GM12878 (cell line): ENCODE results near the gene FRMPD2. TPM values are rescaled to one million over a fixed set of nuclear protein-coding genes. Genes with fewer than 3 reads are reported as not detected.

Experiments
- ATAC-seq: fragments of 200-7000 bp; cut with Tn5 transposase; 3 replicates; pipeline ENCODE4 v1.9.1; 2020; ENCODE audit warnings: mild to moderate bottlenecking, moderate library complexity
- BruUV-seq: library from RNA; stranded (reverse); fragments of 400-500 nt; replicated peaks from 2 replicates; lab custom pipeline; 2021; lab: Mats Ljungman, UMichigan
- CTCF ChIA-PET: fragments of 300-600 bp; sonication (Branson Sonifier 250); formaldehyde crosslinking; extraction: SDS; loops from one replicate; lab custom pipeline; 2021; ENCODE audit warnings: inconsistent platforms; lab: Yijun Ruan, JAX
- POLR2A ChIA-PET: fragments of 350-600 bp; formaldehyde crosslinking; extraction: SDS; loops from one replicate; lab custom pipeline; 2021; ENCODE audit warnings: inconsistent platforms; lab: Charles Lee
- RAD21 ChIA-PET: fragments of 300-600 bp; sonication (Branson Sonifier 250); formaldehyde crosslinking; loops from one replicate; lab custom pipeline; 2023; ENCODE audit warnings: antibody characterized with exemption; ENCODE audit not compliant: unreplicated experiment; lab: Charles Lee
- SMC1A ChIA-PET: fragments of 300-600 bp; sonication (Branson Sonifier 250); formaldehyde crosslinking; loops from one replicate; lab custom pipeline; 2023; ENCODE audit not compliant: unreplicated experiment, uncharacterized antibody; lab: Charles Lee
- DNase-seq: peaks from one replicate; pipeline ENCODE4 v3.0.0-alpha.2; 2011; ENCODE audit warnings: low read depth, low spot score
- FAIRE-seq: peaks from 3 replicates; lab custom pipeline; 2011; peaks lifted over from hg19 to GRCh38; lab: Jason Lieb, UNC
- H2AFZ ChIP-seq: 2 replicates; pipeline ENCODE4 v1.6.0; 2011; ENCODE audit warnings: low read depth, low read length, control low read depth; ENCODE audit not compliant: control insufficient read depth
- H3K27ac ChIP-seq: 2 replicates; pipeline ENCODE4 v1.5.1; 2011; ENCODE audit warnings: control low read depth; ENCODE audit not compliant: control insufficient read depth, insufficient read depth
- H3K27me3 ChIP-seq, 2 experiments: replicated peaks in 1 of 2; 2 replicates each; pipeline versions ENCODE4 v1.6.0 to v1.6.1; 2011; ENCODE audit warnings: low read length in 1 of 2; ENCODE audit not compliant: control insufficient read depth in 2 of 2, insufficient read depth in 2 of 2
- H3K36me3 ChIP-seq, 2 experiments: 2 replicates each; pipeline ENCODE4 v1.5.1; 2011; ENCODE audit warnings: low read length in 1 of 2; ENCODE audit not compliant: control insufficient read depth in 2 of 2, insufficient read depth in 2 of 2
- H3K4me1 ChIP-seq: 2 replicates; pipeline ENCODE4 v1.6.1; 2011; ENCODE audit warnings: mild to moderate bottlenecking, low read length, moderate library complexity, mixed read lengths; ENCODE audit not compliant: control insufficient read depth, insufficient read depth
- H3K4me2 ChIP-seq: 2 replicates; pipeline ENCODE4 v1.6.0; 2011; ENCODE audit warnings: control low read depth; ENCODE audit not compliant: control insufficient read depth, insufficient read depth
- H3K4me3 ChIP-seq: fragments of 200-600 bp; sonication (generic); 2 replicates; pipeline ENCODE4 v1.5.1; 2016
- H3K79me2 ChIP-seq: 2 replicates; pipeline ENCODE4 v1.6.0; 2011; ENCODE audit warnings: low read length; ENCODE audit not compliant: control insufficient read depth, insufficient read depth
- H3K9ac ChIP-seq: 2 replicates; pipeline ENCODE4 v1.8.0; 2011; ENCODE audit warnings: low read length, control low read depth, mixed read lengths; ENCODE audit not compliant: control insufficient read depth, insufficient read depth
- H3K9me3 ChIP-seq: replicated peaks from 3 replicates; pipeline ENCODE4 v1.5.1; 2011; ENCODE audit warnings: mild to moderate bottlenecking, low read length; ENCODE audit not compliant: control insufficient read depth, insufficient read depth
- H4K20me1 ChIP-seq: 2 replicates; pipeline ENCODE4 v1.6.0; 2011; ENCODE audit not compliant: control insufficient read depth, insufficient read depth
- IRF3 ChIP-seq: fragments of 450-650 bp; IDR thresholded peaks from 2 replicates; pipeline ENCODE4 v1.6.1; 2014; ENCODE audit warnings: mild to moderate bottlenecking
- JUNB ChIP-seq: IDR thresholded peaks from 2 replicates; pipeline ENCODE4 v1.6.1; 2016; ENCODE audit warnings: antibody characterized with exemption, mild to moderate bottlenecking
- PKNOX1 ChIP-seq: fragments of 450-650 bp; IDR thresholded peaks from 2 replicates; pipeline ENCODE4 v1.6.1; 2016; ENCODE audit warnings: mild to moderate bottlenecking
- RUNX3 ChIP-seq: IDR thresholded peaks from 2 replicates; pipeline ENCODE4 v1.6.1; 2012; ENCODE audit warnings: low read length, inconsistent platforms
- WGBS: methylation state at CpG from one replicate; pipeline ENCODE4 v1.1.6; 2016; ENCODE audit warnings: low lambda C conversion rate; ENCODE audit not compliant: insufficient replicate concordance, insufficient coverage; ENCODE audit errors: missing lambda C conversion rate; 5-methylcytosine and 5-hydroxymethylcytosine counted together
- in situ Hi-C: fragments of 300-500 bp; cut with MboI; formaldehyde crosslinking; loops from 9 replicates; pipeline ENCODE4 v1.14.3; 2018; ENCODE audit warnings: mixed read lengths
- intact Hi-C: fragments of 100-400 bp; cut with micrococcal nuclease; formaldehyde crosslinking; loops from one replicate; pipeline ENCODE4 v1.14.2; 2022; ENCODE audit not compliant: unreplicated experiment
- polyA plus RNA-seq, 11 experiments: library from polyadenylated mRNA; depleted of rRNA in 4 of 11; unstranded in 6 of 11; stranded (reverse) in 5 of 11; fragments of >200 nt; fragmentation: Nextera tagmentation in 4 of 11; fragmentation: Illumina TruSeq in 1 of 11; extraction: Ambion mirVana in 4 of 11; extraction: Trizol in 1 of 11; gene quantifications; 1 replicate in 1 of 11; 2 replicates in 10 of 11; pipeline versions ENCODE4 v1.2.1 to v1.2.3, GENCODE V29; 2011 to 2016; ENCODE audit warnings: inconsistent platforms in 2 of 11, missing spikeins in 2 of 11, low read depth in 1 of 11
- total RNA-seq, 4 experiments: library from RNA; depleted of rRNA in 3 of 4; stranded (reverse); fragments of >200 nt in 3 of 4; fragmentation: Illumina TruSeq in 1 of 4; extraction: Trizol in 1 of 4; gene quantifications; 2 replicates each; pipeline versions ENCODE4 v1.2.1 to v1.2.3, GENCODE V29; 2013 to 2021

Gene FRMPD2
- total and polyA plus RNA-seq, 10 of the 15 experiments (the other 5 are each of a cell fraction or from before 2014, with no cell fraction given): 0.38 to 5.7 (median 1.4) TPM

GRCh38 chr10:48272682-48273081 is 1.8 kb downstream of the FRMPD2 start:
- no peak for DNase-seq
- Histone ChIP-seq H3K27ac (no peak overlapping the region), H3K4me3 (no peak overlapping the region), H2AFZ (no peak overlapping the region), H3K36me3 (no peaks in the 10 kb centered on the region), H4K20me1 (no peaks in the 10 kb centered on the region), H3K27me3 (no peaks in the 10 kb centered on the region), H3K4me1 (peaks cover 13% of the 10 kb centered on the region), H3K9ac (no peak overlapping the region), H3K79me2 (no peaks in the 10 kb centered on the region), H3K4me2 (no peak overlapping the region)
- in situ Hi-C loops (no loop called here), intact Hi-C loops (no loop called here)
- 95% methylated on average over 2 of the region's 2 CpGs for WGBS
- no TSS peak for BruUV-seq
- RAD21 ChIA-PET: no interaction called here
- FAIRE-seq: peak; percentile 35
- SMC1A ChIA-PET: interaction anchor here (1.2 to 2.9 kb wide), 2 partner anchors 11 to 15 kb away, joined by 4 to 23 read pairs; no protein-coding TSS in a partner anchor
- POLR2A ChIA-PET: no interaction called here
- TF ChIP-seq IRF3 (no peak), RUNX3 (peak; percentile 47), JUNB (peak; percentile 46), PKNOX1 (peak; percentile 87)
- TF ChIP-seq, all 136 proteins: peak for 3
- peak; percentile 50 for ATAC-seq
- H3K9me3 ChIP-seq: no peaks in the 10 kb centered on the region; the same call in 2 of the 3 replicates
- CTCF ChIA-PET: interaction anchor here (1.2 to 1.6 kb wide), 2 partner anchors 14 to 58 kb away, joined by 3 to 4 read pairs; no protein-coding TSS in a partner anchor
